ENCODE data around the gene NMB.
"Not testable (repeated sequence)": the region's sequence is repeated elsewhere in the genome, so short reads cannot be mapped to it uniquely, and the experiment has no call there.

The NMB gene, protein sequence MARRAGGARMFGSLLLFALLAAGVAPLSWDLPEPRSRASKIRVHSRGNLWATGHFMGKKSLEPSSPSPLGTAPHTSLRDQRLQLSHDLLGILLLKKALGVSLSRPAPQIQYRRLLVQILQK
- total RNA-seq: 2.5 to 17.1 (median 7.5) reads per million in 18 experiments

DNA sequence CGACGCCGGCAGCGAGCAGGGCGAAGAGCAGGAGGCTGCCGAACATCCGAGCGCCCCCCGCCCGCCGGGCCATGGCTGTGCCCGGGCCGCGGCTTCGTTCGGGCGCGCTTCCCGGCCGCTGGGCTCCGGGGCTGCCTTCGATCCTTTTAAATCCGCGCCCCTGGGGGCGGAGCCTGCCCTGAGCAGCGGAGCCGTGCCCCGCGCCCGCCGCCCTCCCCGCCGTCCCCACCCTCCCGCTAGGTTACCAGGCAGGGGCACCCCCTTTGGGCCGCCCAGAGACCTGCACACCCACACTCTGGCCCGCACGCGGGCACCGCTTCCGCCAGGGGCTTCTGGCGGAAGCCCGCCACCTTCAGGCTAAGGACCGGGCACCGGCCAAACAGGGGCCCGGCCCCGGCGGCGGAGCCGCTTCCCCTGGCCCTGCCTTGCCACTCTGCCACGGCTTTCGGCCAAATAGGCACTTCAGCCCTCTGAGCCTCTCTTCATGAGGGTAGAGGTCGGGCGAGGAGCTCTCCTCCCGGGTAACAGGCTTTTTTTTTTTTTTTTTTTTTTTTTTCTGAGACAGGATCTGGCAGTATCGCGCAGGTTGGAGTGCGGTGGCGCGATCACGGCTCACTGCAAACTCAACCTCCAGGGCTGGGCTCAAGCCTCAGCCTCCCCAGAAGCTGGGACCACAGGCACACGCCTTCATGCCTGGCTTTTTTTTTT is at the start of gene NMB:
Gene NMB, minus strand, starts transcription at position 120 of the 708 bp plus-strand sequence. Its CDS starts 47 bp downstream, at position 73.
- DNase-seq: peak; percentile 70 to 80

DNA sequence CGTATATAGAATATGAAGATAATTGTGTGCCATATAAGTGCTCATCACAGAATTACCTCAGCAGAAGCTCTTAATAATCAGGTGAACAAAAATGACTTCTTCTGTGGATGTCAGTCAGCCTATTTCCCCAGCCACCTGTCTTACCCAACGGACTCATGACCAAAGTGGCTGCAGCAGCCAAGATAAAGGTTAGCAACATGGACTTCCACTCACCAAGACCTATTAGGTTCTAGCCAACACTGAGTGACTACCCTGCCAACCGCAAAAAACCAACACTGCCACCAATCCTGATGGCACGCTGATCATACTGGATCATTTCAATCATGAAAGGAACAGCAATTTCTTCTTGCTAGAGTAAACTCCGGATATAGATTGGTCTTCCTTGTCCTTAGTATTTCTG is 45.8 kb upstream of the NMB start:
- no peak for DNase-seq

DNA sequence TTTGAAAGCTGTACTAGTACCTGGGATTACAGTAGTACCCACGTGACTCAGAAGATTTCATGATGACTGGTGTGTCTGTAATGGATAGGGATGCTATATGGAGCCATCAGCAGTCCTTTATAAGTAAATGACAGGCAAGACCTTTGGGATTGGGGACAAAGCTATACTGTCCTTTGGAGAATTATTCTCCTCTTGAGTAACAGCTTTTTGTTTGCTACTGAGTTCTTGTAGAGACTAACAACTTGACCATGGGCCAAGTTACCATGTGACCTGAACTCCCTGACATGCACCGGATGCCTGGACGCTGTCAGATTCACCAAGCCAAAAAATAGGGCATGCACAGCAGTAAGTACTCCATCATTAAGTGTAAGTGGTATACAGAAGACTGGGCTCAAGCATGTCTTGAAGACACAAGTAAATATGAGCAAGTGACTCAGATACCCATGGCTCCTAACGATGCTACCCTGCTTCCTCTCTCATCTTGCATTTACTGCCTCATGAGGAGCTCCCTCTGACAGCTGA is 45.0 kb upstream of the NMB start:
- DNase-seq: peak; percentile 38 to 54

DNA sequence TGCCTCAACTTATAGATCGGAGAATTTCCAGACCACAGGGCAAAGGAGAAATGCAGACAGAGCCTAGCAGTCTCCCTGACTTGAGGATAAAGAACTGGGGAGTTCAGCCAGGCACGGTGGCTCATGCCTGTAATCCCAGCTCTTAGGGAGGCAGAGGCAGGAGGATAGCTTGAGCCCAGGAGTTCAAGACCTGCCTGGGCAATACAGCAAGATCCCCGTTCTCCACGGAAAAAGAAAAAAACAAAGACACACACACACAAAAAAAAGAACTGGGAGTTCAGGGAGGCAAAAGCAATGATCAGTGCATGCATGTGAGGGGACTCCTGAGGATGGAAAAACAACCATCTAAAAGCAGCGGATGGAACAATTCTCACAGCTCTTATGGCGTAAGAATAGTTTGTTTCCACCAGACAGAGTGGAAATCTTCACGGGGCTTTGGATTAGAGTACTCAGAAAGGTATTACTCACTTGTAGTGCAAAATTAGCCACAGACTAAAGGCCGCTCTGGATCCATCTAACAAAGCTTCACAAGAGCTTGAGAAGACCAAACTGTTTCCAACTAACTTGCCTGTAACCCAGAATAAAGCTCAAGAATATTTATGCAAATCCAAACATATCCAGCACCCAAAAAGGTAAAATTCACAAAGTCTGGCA is 41.7 kb upstream of the NMB start:
- DNase-seq: no peak

DNA sequence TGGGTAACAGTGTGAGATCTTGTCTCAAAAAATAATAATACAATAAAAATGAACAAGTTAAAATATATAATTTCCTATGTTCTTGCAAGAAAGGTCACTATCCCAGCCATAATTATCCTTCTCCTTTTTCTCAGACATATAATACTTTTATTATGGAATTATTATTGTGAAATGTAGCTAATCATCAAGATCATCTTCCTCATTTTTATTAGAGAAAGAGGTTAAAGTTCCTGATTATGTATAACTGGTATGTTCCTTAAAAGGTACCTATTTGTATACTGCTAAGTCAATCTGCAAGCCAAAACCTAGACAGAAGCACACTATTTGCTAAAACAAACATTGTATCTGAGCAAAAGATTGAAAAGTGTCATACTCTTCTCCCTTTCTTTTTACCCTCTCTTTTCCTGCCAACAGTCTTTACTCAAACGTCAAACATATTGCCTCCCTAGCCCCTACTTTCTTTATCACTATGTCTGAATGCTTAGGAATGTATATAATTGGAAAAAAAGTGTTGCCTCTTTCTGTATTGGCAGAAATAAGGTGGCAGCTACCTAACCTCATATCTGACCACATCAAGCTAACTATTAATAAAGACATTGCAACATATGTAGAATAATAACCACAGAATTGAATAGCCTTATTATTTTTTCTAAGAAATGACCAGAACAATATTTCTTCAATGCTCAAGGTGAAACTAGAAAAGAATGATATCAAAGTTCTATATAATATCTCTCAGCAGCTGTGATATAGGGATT is 39.4 kb upstream of the NMB start:
- DNase-seq: peak in 1 of 2 donors; percentile 71

DNA sequence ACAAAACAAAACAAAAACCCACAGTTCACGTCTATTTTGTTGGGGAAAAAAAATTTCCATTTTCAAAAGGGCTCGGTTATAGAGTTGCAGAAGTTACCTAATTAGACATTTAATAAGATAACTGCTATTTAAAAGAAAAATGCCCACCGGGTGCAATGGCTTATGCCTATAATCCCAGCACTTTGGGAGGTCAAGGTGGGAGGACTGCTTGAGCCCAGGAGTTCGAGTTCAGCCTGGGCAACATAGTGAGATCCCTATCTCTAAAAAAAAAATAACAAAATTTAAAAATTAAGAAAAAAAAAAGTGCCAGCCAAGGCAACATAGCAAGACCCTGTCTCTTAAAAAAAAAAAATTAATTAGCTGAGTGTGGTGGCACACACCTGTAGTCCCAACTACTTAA is 38.8 kb upstream of the NMB start:
- DNase-seq: no peak

DNA sequence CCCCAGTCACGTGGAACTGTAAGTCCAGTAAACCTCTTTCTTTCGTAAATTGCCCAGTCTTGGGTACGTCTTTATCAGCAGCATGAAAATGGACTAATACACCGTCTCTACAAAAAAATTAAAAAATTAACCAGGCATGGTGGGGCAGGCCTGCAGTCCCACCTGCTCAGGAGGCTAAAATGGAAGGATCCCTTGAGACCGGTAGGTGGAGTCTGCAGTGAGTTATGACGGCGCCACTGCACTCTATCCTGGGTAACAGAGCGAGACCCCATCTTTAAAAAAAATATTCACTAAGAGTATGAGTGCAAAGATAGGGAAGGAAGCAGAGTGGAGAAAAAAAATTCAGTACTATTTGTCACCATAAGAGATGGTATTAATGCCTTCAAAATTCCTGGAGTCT is 32.3 kb upstream of the NMB start:
- DNase-seq: no peak

DNA sequence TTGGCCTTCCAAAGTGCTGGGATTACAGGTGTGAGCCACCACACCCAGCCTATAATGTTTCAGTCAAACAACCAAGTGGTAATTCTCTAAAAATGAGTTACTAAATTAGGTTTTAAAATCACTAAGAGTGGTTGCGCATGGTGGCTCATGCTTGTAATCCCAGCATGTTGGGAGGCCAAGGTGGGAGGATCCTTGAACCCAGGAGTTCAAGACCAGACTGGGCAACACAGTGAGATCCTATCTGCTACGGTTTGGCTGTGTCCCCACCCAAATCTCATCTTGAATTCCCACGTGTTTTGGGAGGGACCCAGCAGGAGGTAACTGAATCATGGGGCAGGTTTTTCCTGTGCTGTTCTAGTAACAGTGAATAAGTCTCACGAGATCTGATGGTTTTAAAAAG is 31.9 kb upstream of the NMB start:
- no peak for DNase-seq

DNA sequence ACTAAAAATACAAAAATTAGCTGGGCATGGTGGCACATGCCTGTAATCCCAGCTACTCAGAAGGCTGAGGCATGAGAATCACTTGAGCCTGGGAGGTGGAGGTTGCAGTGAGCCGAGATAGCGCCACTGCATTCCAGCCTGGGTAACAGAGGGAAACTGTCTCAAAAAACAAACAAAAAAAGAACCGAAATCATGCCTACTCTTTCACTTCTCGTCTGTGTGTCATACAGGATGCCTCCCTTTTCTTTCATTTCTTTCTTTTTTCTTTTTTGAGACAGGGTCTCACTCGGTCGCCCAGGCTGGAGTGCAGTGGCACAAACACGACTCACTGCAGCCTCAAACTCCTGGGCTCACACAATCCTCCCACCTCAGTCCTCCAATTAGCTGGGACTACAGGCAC is 28.4 kb upstream of the NMB start:
- DNase-seq: not testable (repeated sequence)

DNA sequence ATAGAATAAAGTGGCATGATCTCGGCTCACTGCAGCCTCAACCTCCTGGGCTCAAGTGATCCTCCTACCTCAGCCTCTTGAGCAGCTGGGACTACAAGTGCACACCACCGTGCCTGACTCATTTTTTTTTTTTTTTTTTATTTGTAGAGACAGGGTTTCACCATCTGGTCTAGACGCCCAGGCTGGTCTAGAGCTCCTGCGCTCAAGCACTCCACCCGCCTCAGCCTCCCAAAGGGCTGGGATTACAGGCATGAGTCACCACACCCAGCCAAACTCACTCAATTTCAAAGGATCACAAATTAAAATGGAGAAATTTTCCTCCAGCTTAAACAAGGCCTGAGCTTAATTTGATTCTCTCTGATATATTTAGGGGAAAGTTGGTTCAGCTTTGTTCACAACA is 27.3 kb upstream of the NMB start:
- peak; percentile 51 to 69 for DNase-seq

DNA sequence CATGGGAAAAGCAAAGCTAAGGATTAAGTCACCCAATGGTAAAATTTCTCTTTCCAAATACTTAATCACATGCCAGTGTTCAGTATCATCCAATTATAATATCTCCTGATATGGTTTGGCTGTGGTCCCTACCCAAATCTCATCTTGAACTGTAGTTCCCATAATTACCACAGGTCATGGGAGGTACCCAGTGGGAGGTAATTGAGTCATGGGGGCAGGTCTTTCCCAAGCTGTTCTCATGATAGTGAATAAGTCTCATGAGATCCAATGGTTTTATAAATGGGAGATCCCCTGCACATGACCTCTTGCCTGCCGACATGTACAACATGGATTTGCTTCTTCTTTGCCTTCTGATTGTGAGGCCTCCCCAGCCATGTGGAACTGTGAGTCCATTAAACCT is 26.1 kb upstream of the NMB start:
- peak; percentile 80 to 84 for DNase-seq

DNA sequence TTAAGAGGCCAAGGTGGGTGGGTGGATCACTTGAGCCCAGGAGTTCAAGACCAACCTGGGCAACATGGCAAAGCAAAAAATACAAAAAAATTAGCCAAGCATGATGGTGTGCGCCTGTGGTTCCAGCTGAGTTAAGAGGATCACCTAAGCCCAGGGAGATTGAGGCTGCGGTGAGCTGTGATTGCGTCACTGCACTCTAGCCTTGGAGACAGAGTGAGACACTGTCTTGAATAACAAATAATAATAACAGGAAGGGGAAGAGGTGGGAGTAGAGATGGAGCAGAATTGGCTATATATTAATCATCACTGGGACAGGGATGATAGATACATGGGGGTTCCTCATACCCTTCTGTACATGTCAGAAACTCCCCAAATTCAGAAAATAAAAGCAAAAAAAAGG is 23.8 kb upstream of the NMB start:
- peak; percentile 34 to 43 for DNase-seq

DNA sequence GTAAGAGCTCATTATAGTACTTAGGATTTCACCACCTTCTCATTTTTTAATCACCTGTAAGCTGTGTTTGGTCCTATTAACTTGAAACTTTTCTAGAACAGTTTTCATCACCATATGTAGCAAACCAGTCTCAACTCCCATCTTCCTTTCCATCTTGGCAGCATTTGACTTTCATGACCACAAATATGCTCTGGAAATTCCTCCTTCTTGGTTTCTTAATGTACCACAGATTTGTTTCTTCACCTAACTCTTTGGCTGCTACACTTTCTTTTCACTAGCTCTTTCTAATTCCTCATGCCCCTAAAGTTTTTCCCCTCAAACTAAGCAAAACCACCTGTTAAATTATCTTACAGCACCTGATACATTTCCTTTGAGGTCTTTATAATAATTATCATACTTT is 13.2 kb upstream of the NMB start:
- DNase-seq: no peak

DNA sequence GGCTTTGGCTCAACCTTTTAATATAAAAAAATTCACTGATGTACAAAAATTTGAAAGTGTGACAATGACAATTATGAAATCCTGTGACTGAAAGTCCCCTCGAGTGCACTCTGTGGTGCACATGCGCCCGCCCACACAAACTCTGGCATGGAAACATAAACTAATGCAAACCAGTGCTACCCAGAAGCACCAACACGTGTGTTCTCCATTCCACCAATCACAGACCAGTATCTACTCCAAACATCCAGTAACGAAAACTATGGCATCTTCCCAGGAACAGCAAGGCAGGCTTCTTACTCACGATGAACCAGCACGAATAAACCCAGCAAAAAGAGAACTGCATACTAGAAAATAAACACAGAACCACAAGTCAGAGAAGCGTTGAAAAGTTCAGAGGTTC is 11.7 kb upstream of the NMB start:
- no peak for DNase-seq

DNA sequence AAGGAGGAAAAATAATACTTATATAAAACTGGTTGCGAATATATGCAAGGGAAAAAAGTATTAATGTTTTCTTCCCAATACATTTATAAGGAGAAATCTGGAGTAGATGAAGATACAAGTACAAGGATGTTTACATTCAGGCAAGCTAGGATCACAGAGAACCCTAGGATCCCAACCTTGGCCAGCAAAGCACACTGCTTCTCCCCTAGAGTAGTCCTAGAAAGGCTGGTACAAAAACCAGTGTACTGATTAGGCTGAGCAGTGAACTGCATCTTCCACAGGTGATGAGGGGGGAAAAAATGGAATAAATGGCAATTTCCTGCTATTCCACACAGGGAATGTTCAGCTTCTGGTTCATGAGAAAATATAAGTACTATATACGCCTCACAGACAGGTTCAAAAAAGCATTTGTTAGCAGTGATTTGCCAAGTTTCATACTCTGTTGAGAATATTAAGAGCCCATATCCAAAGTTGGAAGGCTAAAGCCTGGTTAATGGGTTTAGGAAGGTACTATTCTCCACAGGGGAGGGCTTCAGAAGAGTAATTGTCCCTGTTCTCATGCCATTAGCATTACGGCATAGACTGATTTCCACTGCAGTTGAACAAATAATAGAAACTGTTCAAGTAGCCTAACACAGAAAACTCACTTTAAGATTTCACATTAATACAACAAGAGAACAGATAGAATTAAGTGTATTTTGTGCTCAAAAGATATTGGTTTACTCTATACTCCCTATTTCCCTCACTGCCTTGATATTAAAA is 10.4 kb upstream of the NMB start:
- no peak for DNase-seq

DNA sequence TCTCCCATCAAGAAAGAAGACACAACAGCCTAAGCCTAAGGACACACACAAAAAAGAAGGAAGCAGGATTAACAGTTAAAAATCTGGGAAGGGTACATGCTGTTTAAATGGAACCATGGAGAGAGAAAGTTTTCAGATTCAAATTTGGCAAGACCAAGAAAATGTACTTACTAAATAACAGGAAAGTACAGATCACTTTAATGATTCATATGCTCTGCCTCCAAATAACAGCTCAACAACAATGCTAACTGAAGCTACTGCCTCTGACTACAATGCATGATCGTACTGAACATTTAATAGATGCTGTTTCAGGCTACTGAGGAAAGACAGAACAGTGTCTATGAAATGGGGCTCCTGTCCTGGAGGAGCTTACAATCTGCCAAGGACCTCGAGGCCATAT is 8.4 kb upstream of the NMB start:
- DNase-seq: no peak

DNA sequence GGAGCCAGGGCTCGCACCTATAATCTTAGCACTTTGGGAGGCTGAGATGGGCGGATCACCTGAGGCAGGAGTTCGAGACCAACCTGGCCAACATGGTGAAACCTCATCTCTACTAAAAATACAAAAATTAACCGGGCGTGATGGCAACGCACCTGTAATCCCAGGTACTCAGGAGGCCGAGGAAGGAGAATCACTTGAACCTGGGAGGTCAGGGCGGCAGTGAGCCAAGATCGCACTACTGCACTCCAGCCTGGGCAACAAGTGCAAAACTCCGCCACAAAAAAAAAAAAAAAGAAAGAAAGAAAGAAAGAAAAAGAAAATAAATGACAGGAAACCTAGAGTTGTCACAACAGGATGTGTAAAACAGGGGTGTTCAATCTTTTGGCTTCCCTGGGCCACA is 3.0 kb upstream of the NMB start:
- DNase-seq: no peak

DNA sequence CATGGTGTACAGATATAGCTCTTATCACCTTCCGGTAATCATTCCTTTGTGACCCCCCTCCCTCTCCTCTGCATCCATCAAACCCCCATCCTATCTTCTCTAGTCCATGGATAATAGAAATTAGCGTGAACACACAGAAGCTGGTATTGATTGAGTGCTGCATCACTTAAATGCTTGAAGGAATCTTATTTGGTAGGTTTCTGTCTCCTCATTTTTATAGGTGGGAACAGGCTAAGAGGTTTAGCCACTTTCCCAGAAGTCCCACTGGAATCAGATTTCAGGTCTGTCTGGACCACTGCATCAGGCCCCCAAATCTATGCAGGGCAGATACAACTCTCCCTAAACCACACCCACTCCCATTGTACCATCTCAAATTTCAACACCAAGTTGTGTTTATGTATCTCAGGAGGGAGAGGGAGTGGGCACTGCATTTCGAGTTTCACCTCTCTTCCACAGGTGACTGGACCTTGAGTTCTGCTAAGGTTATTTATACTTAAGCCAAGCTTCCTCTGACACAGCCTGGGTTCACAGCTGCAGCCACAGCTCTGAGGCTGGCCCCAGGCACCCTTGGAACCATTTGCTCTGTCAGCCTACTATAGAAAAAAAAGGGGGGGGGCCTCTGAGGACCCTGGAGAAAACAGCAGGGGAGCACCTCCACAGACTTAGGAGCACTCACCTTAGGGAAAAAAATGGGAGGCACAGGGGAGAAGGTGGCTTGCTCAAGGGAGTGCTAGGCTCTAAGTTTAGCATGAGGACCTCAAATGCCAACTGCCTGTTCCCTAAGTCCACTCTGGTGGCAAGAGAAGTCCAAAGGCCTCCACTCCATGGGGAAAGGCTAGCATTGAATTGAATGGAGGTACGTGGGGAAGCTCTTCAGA is 2.1 kb upstream of the NMB start:
- no peak for DNase-seq

DNA sequence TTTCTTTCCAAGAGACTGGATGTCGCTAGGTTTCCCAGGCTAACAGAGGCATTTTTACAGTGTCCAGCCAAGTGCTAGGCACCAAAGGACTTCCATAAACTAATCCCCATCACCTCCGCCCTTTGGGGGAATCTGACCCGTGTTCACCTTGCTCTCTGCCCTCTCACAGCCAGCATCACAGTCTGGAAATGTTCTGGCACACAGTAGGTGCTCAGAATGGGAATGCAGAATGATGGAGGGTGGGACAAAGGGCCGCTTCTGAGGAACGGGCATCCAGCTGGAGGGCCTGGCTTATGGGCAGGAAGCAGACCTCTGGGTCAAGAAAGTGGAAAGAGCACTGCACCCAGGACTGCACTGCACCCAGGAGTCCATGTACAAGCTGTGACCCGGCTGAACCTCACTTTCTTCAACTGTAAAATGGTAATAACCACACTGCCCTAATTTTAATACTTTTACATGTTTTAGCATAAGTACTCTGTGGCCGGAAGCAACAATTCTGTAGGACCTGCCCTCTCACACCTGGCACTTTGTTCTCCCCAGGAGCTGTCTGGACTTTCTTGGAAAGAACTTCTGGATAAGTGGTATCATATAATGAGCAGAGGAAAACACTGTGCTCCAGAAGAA is 901 bp upstream of the NMB start:
- DNase-seq: no peak

DNA sequence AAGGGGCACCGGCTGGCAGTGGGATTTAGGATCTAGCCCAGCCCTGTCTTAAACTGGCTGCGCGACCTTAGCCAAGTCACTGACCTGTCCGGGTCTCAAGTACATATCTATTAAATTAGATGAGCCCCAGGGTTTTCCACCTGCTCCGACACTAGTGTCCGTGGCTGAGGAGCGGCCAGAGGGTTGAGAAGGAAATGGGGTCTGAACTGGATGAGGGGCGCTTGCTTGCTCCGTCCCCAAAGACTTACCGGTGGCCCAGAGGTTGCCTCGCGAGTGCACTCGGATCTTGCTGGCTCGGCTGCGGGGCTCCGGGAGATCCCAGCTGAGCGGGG is 285 bp downstream of the NMB start:
- DNase-seq: no peak

DNA sequence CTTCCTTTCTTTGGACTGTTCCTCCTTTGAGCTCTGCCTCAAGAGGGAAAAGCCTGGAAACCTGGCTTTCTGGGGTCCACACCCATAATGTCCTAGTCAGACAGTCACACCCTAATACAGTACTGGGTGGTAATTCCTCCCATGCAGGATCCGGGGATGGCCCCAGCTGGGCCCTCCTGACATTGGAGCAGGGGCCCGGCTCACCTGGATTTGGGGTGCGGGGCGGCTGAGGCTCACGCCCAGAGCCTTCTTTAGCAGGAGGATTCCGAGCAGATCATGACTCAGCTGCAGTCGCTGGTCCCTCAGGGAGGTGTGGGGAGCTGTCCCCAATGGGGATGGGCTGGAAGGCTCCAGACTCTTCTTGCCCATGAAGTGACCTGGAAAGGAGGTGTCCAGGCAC is 1.0 kb downstream of the NMB start:
- DNase-seq: no peak
